Measurements from ENCODE around the gene PHACTR1. TPM values are rescaled to one million over a fixed set of nuclear protein-coding genes. Genes with fewer than 3 reads are reported as not detected.

PHACTR1 gene
- total and polyA plus RNA-seq, 9 of the 15 experiments (the other 6 are each of a cell fraction or from before 2014, with no cell fraction given) = 11.5 to 32.6 (median 22.0) TPM

GRCh38 chr6:13273931-13274706 is 557.6 kb downstream of the PHACTR1 start (continued):
- TF ChIP-seq RBBP5 (IDR thresholded peaks at IDR 0.05; ENCODE audit: borderline replicate concordance, insufficient read depth, low read length, poor library complexity, severe bottlenecking) (peak; percentile 45), CREM (IDR thresholded peaks at IDR 0.05; ENCODE audit: low read depth) (peak; percentile 89), ZNF449 (CRISPR knock-in tag; IDR thresholded peaks at IDR 0.05) (no peak), POLR2B (IDR thresholded peaks at IDR 0.05; ENCODE audit: low read depth, partially characterized antibody) (peak; percentile 73), FOXK1 (CRISPR knock-in tag; IDR thresholded peaks at IDR 0.05; ENCODE audit: borderline replicate concordance) (no peak), ARID1B (IDR thresholded peaks at IDR 0.05) (peak; percentile 89), TFE3 (CRISPR knock-in tag; IDR thresholded peaks at IDR 0.05) (no peak), THRB (CRISPR knock-in tag; conservative IDR thresholded peaks at IDR 0.05) (peak; percentile 56; the same call in 1 of the 2 replicates), EGR1 (conservative IDR thresholded peaks at IDR 0.05) (peak; percentile 100), LEF1 (IDR thresholded peaks at IDR 0.05) (peak; percentile 83; the same call in 1 of the 2 replicates), HMBOX1 (IDR thresholded peaks at IDR 0.05) (peak; percentile 69; the same call in 1 of the 2 replicates), KDM5B (IDR thresholded peaks at IDR 0.05; ENCODE audit: insufficient replicate concordance, low read depth, low read length) (no peak), BRD9 (IDR thresholded peaks at IDR 0.05; ENCODE audit: low read depth, partially characterized antibody) (peak; percentile 80), GABPB2 (CRISPR knock-in tag; conservative IDR thresholded peaks at IDR 0.05) (no peak), MITF (IDR thresholded peaks at IDR 0.05) (peak; percentile 81; the same call in 1 of the 2 replicates), CTBP1 (IDR thresholded peaks at IDR 0.05; ENCODE audit: borderline replicate concordance) (peak; percentile 73), ZNF79 (CRISPR knock-in tag; IDR thresholded peaks at IDR 0.05; ENCODE audit: low read depth) (no peak), BHLHE40 (IDR thresholded peaks at IDR 0.05; ENCODE audit: low read length) (peak; percentile 78), STAT5B (CRISPR knock-in tag; IDR thresholded peaks at IDR 0.05) (no peak), SRF (CRISPR knock-in tag; IDR thresholded peaks at IDR 0.05) (no peak)
